H9 (cell line): Measurements from ENCODE around the gene RAD54L2. TPM values are rescaled to one million over a fixed set of nuclear protein-coding genes. Genes with fewer than 3 reads are reported as not detected.

ENCODE experiments used
- DNase-seq: peaks from one replicate; pipeline ENCODE4 v3.0.0-alpha.2; 2017
- H2AFZ ChIP-seq: one replicate; pipeline ENCODE4 v1.6.1; 2013; ENCODE audit warnings: mild to moderate bottlenecking, low read length, control low read depth, moderate library complexity
- H2AK5ac ChIP-seq: 2 replicates; pipeline ENCODE4 v1.6.1; 2013; ENCODE audit warnings: low read length, control low read depth, mixed read lengths; ENCODE audit not compliant: insufficient read length
- H2BK120ac ChIP-seq: one replicate; pipeline ENCODE4 v1.6.1; 2013; ENCODE audit warnings: low read depth, mild to moderate bottlenecking, low read length, control low read depth, inconsistent platforms; ENCODE audit not compliant: poor library complexity, severe bottlenecking
- H2BK12ac ChIP-seq: 2 replicates; pipeline ENCODE4 v1.6.1; 2013; ENCODE audit warnings: low read length, control low read depth, mixed read lengths, low read depth; ENCODE audit not compliant: insufficient read length
- H2BK15ac ChIP-seq: 2 replicates; pipeline ENCODE4 v1.6.1; 2013; ENCODE audit warnings: low read depth, low read length, control low read depth
- H2BK20ac ChIP-seq: one replicate; pipeline ENCODE4 v1.6.1; 2013; ENCODE audit warnings: low read depth, mild to moderate bottlenecking, low read length, control low read depth, inconsistent platforms; ENCODE audit not compliant: poor library complexity, severe bottlenecking
- H2BK5ac ChIP-seq: 2 replicates; pipeline ENCODE4 v1.6.1; 2013; ENCODE audit warnings: low read length, control low read depth, mixed read lengths; ENCODE audit not compliant: insufficient read length
- H3K14ac ChIP-seq: 2 replicates; pipeline ENCODE4 v1.6.1; 2013; ENCODE audit warnings: low read length, control low read depth; ENCODE audit not compliant: insufficient read depth
- H3K18ac ChIP-seq: 2 replicates; pipeline ENCODE4 v1.6.1; 2013; ENCODE audit warnings: low read depth, mild to moderate bottlenecking, mixed read lengths, low read length, control low read depth; ENCODE audit not compliant: insufficient read length
- H3K23ac ChIP-seq: 2 replicates; pipeline ENCODE4 v1.6.1; 2013; ENCODE audit warnings: low read length, control low read depth, mixed read lengths, low read depth; ENCODE audit not compliant: insufficient read length
- H3K23me2 ChIP-seq: 2 replicates; pipeline ENCODE4 v1.6.1; 2013; ENCODE audit warnings: low read depth, mild to moderate bottlenecking, mixed read lengths, low read length, control low read depth; ENCODE audit not compliant: insufficient read length, poor library complexity, severe bottlenecking
- H3K27ac ChIP-seq: 2 replicates; pipeline ENCODE4 v1.5.1; 2013; ENCODE audit warnings: low read length, control low read depth, mixed read lengths, low read depth; ENCODE audit not compliant: insufficient read length
- H3K27me3 ChIP-seq: 2 replicates; pipeline ENCODE4 v1.6.1; 2013; ENCODE audit warnings: low read length, control low read depth, inconsistent platforms; ENCODE audit not compliant: insufficient read depth
- H3K4ac ChIP-seq: 2 replicates; pipeline ENCODE4 v1.6.1; 2013; ENCODE audit warnings: low read depth, mild to moderate bottlenecking, control low read depth, inconsistent platforms, low read length, moderate library complexity
- H3K4me1 ChIP-seq: 2 replicates; pipeline ENCODE4 v1.6.1; 2013; ENCODE audit warnings: low read length, control low read depth, inconsistent platforms; ENCODE audit not compliant: insufficient read depth
- H3K4me2 ChIP-seq: 2 replicates; pipeline ENCODE4 v1.6.1; 2013; ENCODE audit warnings: low read length, control low read depth, mixed read lengths; ENCODE audit not compliant: insufficient read length, insufficient read depth
- H3K56ac ChIP-seq: 2 replicates; pipeline ENCODE4 v1.6.1; 2013; ENCODE audit warnings: low read depth, mild to moderate bottlenecking, mixed read lengths, low read length, control low read depth; ENCODE audit not compliant: insufficient read length
- H3K79me1 ChIP-seq: 2 replicates; pipeline ENCODE4 v1.6.1; 2013; ENCODE audit warnings: low read depth, mild to moderate bottlenecking, moderate library complexity, low read length, control low read depth, inconsistent platforms; ENCODE audit not compliant: insufficient read depth, poor library complexity, severe bottlenecking
- H3K79me2 ChIP-seq: 2 replicates; pipeline ENCODE4 v1.6.1; 2013; ENCODE audit warnings: low read length, control low read depth, inconsistent platforms; ENCODE audit not compliant: insufficient read depth
- H3K9ac ChIP-seq: 2 replicates; pipeline ENCODE4 v1.6.1; 2013; ENCODE audit warnings: low read length, control low read depth, mixed read lengths; ENCODE audit not compliant: insufficient read length; ENCODE audit errors: extremely low read depth
- H3K9me3 ChIP-seq: one replicate; pipeline ENCODE4 v1.6.1; 2013; ENCODE audit warnings: low read depth, low read length, inconsistent platforms; ENCODE audit not compliant: control insufficient read depth
- H3T11ph ChIP-seq: one replicate; pipeline ENCODE4 v1.6.1; 2013; ENCODE audit warnings: mild to moderate bottlenecking, low read length, control low read depth, inconsistent platforms
- H4K20me1 ChIP-seq: one replicate; pipeline ENCODE4 v1.6.1; 2013; ENCODE audit not compliant: control insufficient read depth, insufficient read length, insufficient read depth
- H4K5ac ChIP-seq: 2 replicates; pipeline ENCODE4 v1.6.1; 2013; ENCODE audit warnings: low read depth, mild to moderate bottlenecking, mixed read lengths, low read length, control low read depth; ENCODE audit not compliant: insufficient read length
- H4K8ac ChIP-seq: replicated peaks from 2 replicates; pipeline ENCODE4 v1.6.1; 2013; ENCODE audit warnings: low read length, control low read depth, mixed read lengths, low read depth; ENCODE audit not compliant: insufficient read length
- H4K91ac ChIP-seq: 2 replicates; pipeline ENCODE4 v1.6.1; 2013; ENCODE audit warnings: low read depth, mild to moderate bottlenecking, moderate library complexity, mixed read lengths, low read length, control low read depth; ENCODE audit not compliant: insufficient read length
- H3K27ac Mint-ChIP-seq, 3 experiments: 2 replicates in 2 of 3; 3 replicates in 1 of 3; pipeline ENCODE4 v1.8.0; 2020 to 2021; ENCODE audit warnings: mixed read lengths in 3 of 3, mild to moderate bottlenecking in 1 of 3, moderate library complexity in 1 of 3
- H3K27me3 Mint-ChIP-seq: 2 replicates; pipeline ENCODE4 v1.8.0; 2021; ENCODE audit warnings: low read depth, mild to moderate bottlenecking, moderate library complexity, mixed read lengths
- H3K36me3 Mint-ChIP-seq, 3 experiments: 2 replicates in 2 of 3; 3 replicates in 1 of 3; pipeline ENCODE4 v1.8.0; 2020 to 2021; ENCODE audit warnings: low read depth in 3 of 3, mixed read lengths in 3 of 3; ENCODE audit not compliant: insufficient read depth in 1 of 3
- H3K4me1 Mint-ChIP-seq, 2 experiments: 2 replicates each; pipeline ENCODE4 v1.8.0; 2020; ENCODE audit warnings: mixed read lengths in 2 of 2
- H3K4me3 Mint-ChIP-seq, 2 experiments: 2 replicates in 1 of 2; 3 replicates in 1 of 2; pipeline ENCODE4 v1.8.0; 2020 to 2021; ENCODE audit warnings: mild to moderate bottlenecking in 2 of 2, mixed read lengths in 2 of 2, moderate library complexity in 1 of 2
- H3K9me3 Mint-ChIP-seq, 2 experiments: 2 replicates in 1 of 2; 3 replicates in 1 of 2; pipeline ENCODE4 v1.8.0; 2020; ENCODE audit warnings: mild to moderate bottlenecking in 2 of 2, mixed read lengths in 2 of 2, moderate library complexity in 1 of 2
- WGBS: extraction: QIAGEN DNeasy Blood & Tissue Kit; methylation state at CpG from one replicate; pipeline ENCODE4 v1.1.7; 2013; ENCODE audit warnings: missing lambda C conversion rate, low lambda C conversion rate, mixed read lengths; ENCODE audit not compliant: insufficient read length; ENCODE audit errors: extremely low coverage; 5-methylcytosine and 5-hydroxymethylcytosine counted together
- total RNA-seq: library from RNA; stranded (reverse); gene quantifications from 2 replicates; pipeline ENCODE4 v1.2.1, GENCODE V29; 2021
- TF ChIP-seq, protein P1 (sequence below): fragments of 200-600 bp; sonication (generic); conservative IDR thresholded peaks from 3 replicates; pipeline ENCODE4 v1.8.0; 2021; ENCODE audit warnings: antibody characterized with exemption, mild to moderate bottlenecking

The RAD54L2 gene
- total RNA-seq, 1 experiment from 2014 or later = 40.7 TPM

GRCh38 chr3:51557993-51558392, 19.5 kb downstream of the RAD54L2 start:
- Histone ChIP-seq H3K4me2 (no peak overlapping the region), H3K9ac (no peak overlapping the region), H4K20me1 (no peaks in the 10 kb centered on the region), H3K9me3 (no peaks in the 10 kb centered on the region), H3K23me2 (no peaks in the 10 kb centered on the region), H3K4ac (no peak overlapping the region), H3K27me3 (no peaks in the 10 kb centered on the region), H2AK5ac (no peak overlapping the region), H4K5ac (no peak overlapping the region), H2BK15ac (no peak overlapping the region), H3K56ac (no peak overlapping the region), H3K4me1 (no peaks in the 10 kb centered on the region), H3K23ac (no peak overlapping the region), H3K79me2 (no peaks in the 10 kb centered on the region; the same call in 1 of the 2 replicates), H3K79me1 (no peaks in the 10 kb centered on the region), H3K18ac (no peak overlapping the region), H3K27ac (no peak overlapping the region), H3K14ac (no peak overlapping the region), H2BK20ac (no peak overlapping the region), H2AFZ (no peak overlapping the region), H2BK5ac (no peak overlapping the region), H3T11ph (no peak overlapping the region), H2BK12ac (no peak overlapping the region), H4K91ac (no peak overlapping the region), H4K8ac (no peak overlapping the region), H2BK120ac (no peak overlapping the region)
- Mint-ChIP-seq H3K4me1 (peaks cover 9 to 14% of the 10 kb centered on the region in 2 experiments), H3K36me3 (peaks cover 0 to 30% (median 19%) of the 10 kb centered on the region in 3 experiments; a peak in 5 of 7 replicates), H3K27ac (peak overlapping the region in 1 of 3 experiments; percentile 77; a peak in 1 of 7 replicates), H3K27me3 (no peaks in the 10 kb centered on the region), H3K9me3 (no peaks in the 10 kb centered on the region), H3K4me3 (no peak overlapping the region)
- TF ChIP-seq, protein P1, sequence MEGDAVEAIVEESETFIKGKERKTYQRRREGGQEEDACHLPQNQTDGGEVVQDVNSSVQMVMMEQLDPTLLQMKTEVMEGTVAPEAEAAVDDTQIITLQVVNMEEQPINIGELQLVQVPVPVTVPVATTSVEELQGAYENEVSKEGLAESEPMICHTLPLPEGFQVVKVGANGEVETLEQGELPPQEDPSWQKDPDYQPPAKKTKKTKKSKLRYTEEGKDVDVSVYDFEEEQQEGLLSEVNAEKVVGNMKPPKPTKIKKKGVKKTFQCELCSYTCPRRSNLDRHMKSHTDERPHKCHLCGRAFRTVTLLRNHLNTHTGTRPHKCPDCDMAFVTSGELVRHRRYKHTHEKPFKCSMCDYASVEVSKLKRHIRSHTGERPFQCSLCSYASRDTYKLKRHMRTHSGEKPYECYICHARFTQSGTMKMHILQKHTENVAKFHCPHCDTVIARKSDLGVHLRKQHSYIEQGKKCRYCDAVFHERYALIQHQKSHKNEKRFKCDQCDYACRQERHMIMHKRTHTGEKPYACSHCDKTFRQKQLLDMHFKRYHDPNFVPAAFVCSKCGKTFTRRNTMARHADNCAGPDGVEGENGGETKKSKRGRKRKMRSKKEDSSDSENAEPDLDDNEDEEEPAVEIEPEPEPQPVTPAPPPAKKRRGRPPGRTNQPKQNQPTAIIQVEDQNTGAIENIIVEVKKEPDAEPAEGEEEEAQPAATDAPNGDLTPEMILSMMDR = no peak
- WGBS = no CpG with 5 or more reads among the region's 5 CpGs
- no peak for DNase-seq
